Gastrocnemius medialis (tissue), 4 donors: ENCODE data around the gene ADRA2C.

ENCODE experiments used
- CTCF ChIP-seq, 5 experiments: fragments of 450-650 bp in 3 of 5; fragments of 200-600 bp in 2 of 5; sonication (generic) in 2 of 5; IDR thresholded peaks in 4 of 5; conservative IDR thresholded peaks in 1 of 5; 1 replicate in 4 of 5; 2 replicates in 1 of 5; pipeline ENCODE4 v1.5.1; 2016 to 2019; ENCODE audit warnings: antibody characterized with exemption in 5 of 5, mild to moderate bottlenecking in 3 of 5, moderate library complexity in 3 of 5
- POLR2A ChIP-seq, 2 donors: fragments of 450-650 bp; IDR thresholded peaks; one replicate each; pipeline ENCODE4 v1.6.1; 2017; ENCODE audit warnings: antibody characterized with exemption in 2 of 2, mild to moderate bottlenecking in 2 of 2, moderate library complexity in 2 of 2

GRCh38 chr4:3810111-3810680 is 44.0 kb downstream of the ADRA2C start:
- TF ChIP-seq POLR2A (IDR thresholded peaks at IDR 0.05) (no peak), CTCF (IDR thresholded peaks at IDR 0.05 in 4 of 5, conservative IDR thresholded peaks at IDR 0.05 in 1 of 5) (no peak)
